CD4-positive, alpha-beta T cell (primary cell): ENCODE measurements around the gene OCA2. TPM values are rescaled to one million over a fixed set of nuclear protein-coding genes. Genes with fewer than 3 reads are reported as not detected.

ENCODE experiments used
- ATAC-seq: fragments of 200-7000 bp; cut with Tn5 transposase; one replicate; pipeline ENCODE4 v1.10.0; 2022; ENCODE audit warnings: mild to moderate bottlenecking; ENCODE audit not compliant: poor library complexity
- CTCF ChIA-PET: fragments of 350-600 bp; sonication (Branson Sonifier 250); formaldehyde crosslinking; loops from one replicate; lab custom pipeline; 2021; ENCODE audit warnings: antibody characterized with exemption, inconsistent platforms; lab: Charles Lee
- POLR2A ChIA-PET: fragments of 350-600 bp; sonication (Branson Sonifier 250); formaldehyde crosslinking; loops from one replicate; lab custom pipeline; 2021; ENCODE audit warnings: antibody characterized with exemption, inconsistent platforms; lab: Charles Lee
- DNase-seq, 14 experiments: peaks; one replicate each; pipeline ENCODE4 v3.0.0-alpha.2; 2013 to 2020; ENCODE audit warnings: mixed read lengths in 2 of 14
- H3K27ac ChIP-seq, 2 donors: one replicate each; pipeline versions ENCODE4 v1.5.1 to v1.7.0; 2013; ENCODE audit warnings: low read length in 2 of 2, low read depth in 1 of 2, mild to moderate bottlenecking in 1 of 2
- H3K27me3 ChIP-seq, 2 experiments: 1 replicate in 1 of 2; 2 replicates in 1 of 2; pipeline versions ENCODE4 v1.6.1 to v1.7.0; 2013; ENCODE audit warnings: low read length in 2 of 2, control low read depth in 1 of 2, mild to moderate bottlenecking in 1 of 2, moderate library complexity in 1 of 2; ENCODE audit not compliant: insufficient read depth in 2 of 2, control insufficient read depth in 1 of 2
- H3K36me3 ChIP-seq: one replicate; pipeline ENCODE4 v1.6.1; 2013; ENCODE audit warnings: low read length, control low read depth; ENCODE audit not compliant: insufficient read depth
- H3K4me1 ChIP-seq: one replicate; pipeline ENCODE4 v1.6.1; 2013; ENCODE audit warnings: low read length, control low read depth; ENCODE audit not compliant: insufficient read depth
- H3K4me3 ChIP-seq: one replicate; pipeline ENCODE4 v1.5.1; 2013; ENCODE audit warnings: mild to moderate bottlenecking, low read length, moderate library complexity
- H3K9me3 ChIP-seq, 2 experiments: 1 replicate in 1 of 2; 2 replicates in 1 of 2; pipeline versions ENCODE4 v1.6.1 to v1.7.0; 2013; ENCODE audit warnings: low read length in 2 of 2, mild to moderate bottlenecking in 2 of 2, control low read depth in 1 of 2, moderate library complexity in 1 of 2; ENCODE audit not compliant: control insufficient read depth in 1 of 2, insufficient read depth in 1 of 2
- H3K27ac Mint-ChIP-seq: one replicate; pipeline ENCODE4 v1.8.0; 2020; ENCODE audit warnings: mixed read lengths
- H3K27me3 Mint-ChIP-seq: one replicate; pipeline ENCODE4 v1.8.0; 2021; ENCODE audit warnings: mixed read lengths
- H3K36me3 Mint-ChIP-seq: one replicate; pipeline ENCODE4 v1.8.0; 2021; ENCODE audit warnings: low read depth, mixed read lengths
- H3K4me1 Mint-ChIP-seq: one replicate; pipeline ENCODE4 v1.8.0; 2021; ENCODE audit warnings: low read depth, mixed read lengths
- H3K4me3 Mint-ChIP-seq: one replicate; pipeline ENCODE4 v1.8.0; 2020; ENCODE audit warnings: mild to moderate bottlenecking, mixed read lengths
- H3K9me3 Mint-ChIP-seq: one replicate; pipeline ENCODE4 v1.8.0; 2020; ENCODE audit warnings: mixed read lengths
- intact Hi-C, 2 experiments: fragments of 100-400 bp; cut with DNase I in 1 of 2; cut with micrococcal nuclease in 1 of 2; formaldehyde crosslinking; loops; one replicate each; pipeline versions ENCODE4 v1.15.1 to v1.9.0; 2023 to 2025; cut with DNase I, micrococcal nuclease
- total RNA-seq, 174 experiments: library from RNA in 2 of 174; stranded (reverse) in 2 of 174; gene quantifications; one replicate each; pipeline ENCODE4 v1.2.3 and lab custom pipeline; 2021 to 2026
- TF ChIP-seq, protein P1 (sequence below): fragments of 200-600 bp; IDR thresholded peaks from one replicate; pipeline ENCODE4 v1.8.0; 2022; ENCODE audit warnings: antibody characterized with exemption, mild to moderate bottlenecking

Gene OCA2
- total RNA-seq, 2 experiments from 2014 or later = not detected

DNA sequence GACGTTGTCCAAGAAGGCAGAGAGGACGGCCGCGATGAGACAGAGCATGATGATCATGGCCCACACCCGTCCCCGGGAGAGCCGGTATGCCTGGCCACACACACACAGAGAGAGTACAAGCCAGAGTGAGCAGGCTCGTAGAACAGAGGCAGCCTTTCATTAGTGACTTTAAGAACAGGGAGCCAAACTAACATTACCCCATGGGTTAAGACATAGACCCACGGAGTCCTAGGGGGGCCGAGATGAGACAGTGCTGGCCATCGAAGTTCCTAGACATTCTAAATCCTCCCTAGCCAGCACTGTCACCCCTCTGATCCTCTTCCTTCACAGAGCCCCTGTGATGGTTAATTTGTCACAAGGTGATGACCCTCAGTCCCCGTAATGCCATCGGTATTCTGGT, 114.0 kb downstream of the OCA2 start:
- H3K27ac ChIP-seq = no peak overlapping the region
- H3K27me3 ChIP-seq = no peaks in the 10 kb centered on the region
- intact Hi-C loops = no loop called here
- H3K4me1 Mint-ChIP-seq = no peaks in the 10 kb centered on the region
- peaks cover 4% of the 10 kb centered on the region for H3K27me3 Mint-ChIP-seq
- no peak overlapping the region for H3K4me3 Mint-ChIP-seq
- DNase-seq = no peak
- H3K9me3 Mint-ChIP-seq = no peaks in the 10 kb centered on the region
- H3K36me3 Mint-ChIP-seq = no peaks in the 10 kb centered on the region
- H3K36me3 ChIP-seq = no peaks in the 10 kb centered on the region
- TF ChIP-seq, protein P1, sequence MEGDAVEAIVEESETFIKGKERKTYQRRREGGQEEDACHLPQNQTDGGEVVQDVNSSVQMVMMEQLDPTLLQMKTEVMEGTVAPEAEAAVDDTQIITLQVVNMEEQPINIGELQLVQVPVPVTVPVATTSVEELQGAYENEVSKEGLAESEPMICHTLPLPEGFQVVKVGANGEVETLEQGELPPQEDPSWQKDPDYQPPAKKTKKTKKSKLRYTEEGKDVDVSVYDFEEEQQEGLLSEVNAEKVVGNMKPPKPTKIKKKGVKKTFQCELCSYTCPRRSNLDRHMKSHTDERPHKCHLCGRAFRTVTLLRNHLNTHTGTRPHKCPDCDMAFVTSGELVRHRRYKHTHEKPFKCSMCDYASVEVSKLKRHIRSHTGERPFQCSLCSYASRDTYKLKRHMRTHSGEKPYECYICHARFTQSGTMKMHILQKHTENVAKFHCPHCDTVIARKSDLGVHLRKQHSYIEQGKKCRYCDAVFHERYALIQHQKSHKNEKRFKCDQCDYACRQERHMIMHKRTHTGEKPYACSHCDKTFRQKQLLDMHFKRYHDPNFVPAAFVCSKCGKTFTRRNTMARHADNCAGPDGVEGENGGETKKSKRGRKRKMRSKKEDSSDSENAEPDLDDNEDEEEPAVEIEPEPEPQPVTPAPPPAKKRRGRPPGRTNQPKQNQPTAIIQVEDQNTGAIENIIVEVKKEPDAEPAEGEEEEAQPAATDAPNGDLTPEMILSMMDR = no peak
- CTCF ChIA-PET = no interaction called here
- no peaks in the 10 kb centered on the region for H3K9me3 ChIP-seq
- no peak for ATAC-seq
- H3K4me3 ChIP-seq = no peak overlapping the region
- no peaks in the 10 kb centered on the region for H3K4me1 ChIP-seq
- no peak overlapping the region for H3K27ac Mint-ChIP-seq
- POLR2A ChIA-PET = no interaction called here

DNA sequence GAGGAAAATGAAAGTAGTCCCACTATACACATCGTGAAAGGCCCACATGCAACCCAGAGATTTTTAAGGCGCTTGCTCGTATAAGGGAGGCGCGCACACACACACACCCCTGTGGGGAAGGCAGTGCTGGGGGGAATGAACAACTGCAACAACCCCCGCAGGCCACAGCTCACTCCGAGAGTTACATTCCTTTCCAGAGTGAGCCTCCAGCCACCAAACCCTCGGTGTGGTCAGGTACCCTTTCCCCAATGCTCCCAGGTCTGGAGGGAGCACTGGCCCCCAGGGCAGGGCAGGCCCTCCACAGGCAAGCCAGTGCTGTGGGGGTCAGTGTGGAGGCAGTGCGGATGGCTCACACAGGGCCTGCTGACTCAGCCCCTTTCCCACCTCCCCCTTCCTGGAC, 115.6 kb downstream of the OCA2 start:
- TF ChIP-seq, protein P1 = no peak
- Mint-ChIP-seq H3K27me3 (no peaks in the 10 kb centered on the region), H3K27ac (no peak overlapping the region), H3K4me1 (no peaks in the 10 kb centered on the region), H3K36me3 (no peaks in the 10 kb centered on the region), H3K9me3 (no peaks in the 10 kb centered on the region), H3K4me3 (no peak overlapping the region)
- H3K4me1 ChIP-seq = no peaks in the 10 kb centered on the region
- ATAC-seq (no peak), DNase-seq (no peak)
- POLR2A ChIA-PET = no interaction called here
- CTCF ChIA-PET = no interaction called here
- no peaks in the 10 kb centered on the region for H3K27me3 ChIP-seq
- no peaks in the 10 kb centered on the region for H3K9me3 ChIP-seq
- intact Hi-C loops = no loop called here
- H3K27ac ChIP-seq = no peak overlapping the region
- no peaks in the 10 kb centered on the region for H3K36me3 ChIP-seq
- H3K4me3 ChIP-seq = no peak overlapping the region

DNA sequence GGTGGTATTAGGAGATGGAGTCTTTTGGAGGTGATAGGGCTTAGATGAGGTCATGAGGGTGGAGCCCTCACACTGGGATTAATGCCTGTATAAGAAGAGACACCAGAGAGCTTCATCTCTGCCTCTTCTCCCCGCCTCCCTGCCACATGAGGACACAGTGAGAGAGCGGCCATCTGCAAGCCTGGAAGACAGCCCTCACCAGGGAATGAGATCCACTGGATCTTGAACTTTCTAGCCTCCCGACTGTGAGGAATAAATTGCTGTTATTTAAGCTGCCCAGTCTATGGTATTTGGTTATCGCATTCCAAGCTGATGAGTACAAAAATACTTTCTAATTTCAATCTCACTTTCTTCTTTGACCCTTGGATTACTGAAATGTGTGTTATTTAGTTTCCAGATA, 121.4 kb downstream of the OCA2 start:
- Histone ChIP-seq H3K4me3 (no peak overlapping the region), H3K36me3 (no peaks in the 10 kb centered on the region), H3K27ac (no peak overlapping the region), H3K4me1 (no peaks in the 10 kb centered on the region), H3K9me3 (no peaks in the 10 kb centered on the region), H3K27me3 (no peaks in the 10 kb centered on the region)
- H3K9me3 Mint-ChIP-seq = peaks cover 10% of the 10 kb centered on the region
- ChIA-PET CTCF (no interaction called here), POLR2A (no interaction called here)
- no peaks in the 10 kb centered on the region for H3K27me3 Mint-ChIP-seq
- no peak overlapping the region for H3K4me3 Mint-ChIP-seq
- ATAC-seq (no peak), DNase-seq (no peak)
- no peaks in the 10 kb centered on the region for H3K4me1 Mint-ChIP-seq
- H3K36me3 Mint-ChIP-seq = no peaks in the 10 kb centered on the region
- H3K27ac Mint-ChIP-seq = no peak overlapping the region
- intact Hi-C loops = no loop called here
- TF ChIP-seq, protein P1 = no peak
